Measurements from ENCODE around the gene RGS14. TPM values are rescaled to one million over a fixed set of nuclear protein-coding genes. Genes with fewer than 3 reads are reported as not detected.

The RGS14 gene
- total RNA-seq, 3 donors from 2014 or later: 11.1 to 15.2 (median 11.7) TPM

- Histone ChIP-seq H3K4me1 (ENCODE audit: low read depth) (peaks cover 6% of the 10 kb centered on the region), H3K4me3 (no peak overlapping the region), H3K9me3 (no peaks in the 10 kb centered on the region), H3K36me3 (ENCODE audit: low read depth) (no peaks in the 10 kb centered on the region)
- no peak for TF ChIP-seq CTCF (IDR thresholded peaks at IDR 0.05)
- ATAC-seq (peak; percentile 20), DNase-seq (peak in 1 of 3 donors; percentile 22)
- intact Hi-C loops (cut with DNase I, micrococcal nuclease): no loop called here
These were observed 36.8 kb upstream of the RGS14 start for GRCh38 chr5:177320879-177321278.

GRCh38 chr5:177325868-177326381 is 31.8 kb upstream of the RGS14 start:
- no peak for TF ChIP-seq CTCF (IDR thresholded peaks at IDR 0.05)
- DNase-seq (peak in 1 of 3 donors; percentile 22), ATAC-seq (peak; percentile 84)
- no peak overlapping the region for H3K4me3 ChIP-seq
- peaks cover 12% of the 10 kb centered on the region for H3K4me1 ChIP-seq (ENCODE audit: low read depth)
- intact Hi-C loops (cut with DNase I, micrococcal nuclease): no loop called here
- H3K36me3 ChIP-seq (ENCODE audit: low read depth): no peaks in the 10 kb centered on the region
- no peaks in the 10 kb centered on the region for H3K9me3 ChIP-seq

- Histone ChIP-seq H3K9me3 (no peaks in the 10 kb centered on the region), H3K36me3 (ENCODE audit: low read depth) (no peaks in the 10 kb centered on the region), H3K4me1 (ENCODE audit: low read depth) (peaks cover 12% of the 10 kb centered on the region), H3K4me3 (no peak overlapping the region)
- intact Hi-C loops (cut with DNase I, micrococcal nuclease): no loop called here
- DNase-seq: peak in 1 of 3 donors; percentile 21
- peak; percentile 28 for ATAC-seq
- TF ChIP-seq CTCF (IDR thresholded peaks at IDR 0.05): no peak
These were observed 29.9 kb upstream of the RGS14 start for GRCh38 chr5:177327539-177328522.

- peaks cover 12% of the 10 kb centered on the region for H3K4me1 ChIP-seq (ENCODE audit: low read depth)
- TF ChIP-seq CTCF (IDR thresholded peaks at IDR 0.05): no peak
- no peaks in the 10 kb centered on the region for H3K9me3 ChIP-seq
- ATAC-seq (no peak), DNase-seq (peak in 1 of 3 donors; percentile 8)
- no peak overlapping the region for H3K4me3 ChIP-seq
- no peaks in the 10 kb centered on the region for H3K36me3 ChIP-seq (ENCODE audit: low read depth)
- intact Hi-C loops (cut with DNase I, micrococcal nuclease): no loop called here
These were observed 29.0 kb upstream of the RGS14 start for GRCh38 chr5:177328545-177329231.

GRCh38 chr5:177329883-177330282 is 27.8 kb upstream of the RGS14 start:
- Histone ChIP-seq H3K36me3 (ENCODE audit: low read depth) (no peaks in the 10 kb centered on the region), H3K4me1 (ENCODE audit: low read depth) (peaks cover 12% of the 10 kb centered on the region), H3K9me3 (no peaks in the 10 kb centered on the region), H3K4me3 (no peak overlapping the region)
- intact Hi-C loops (cut with DNase I, micrococcal nuclease): no loop called here
- ATAC-seq (no peak), DNase-seq (peak in 1 of 3 donors; percentile 10)
- TF ChIP-seq CTCF (IDR thresholded peaks at IDR 0.05): no peak
